NCI-H69 (cell line): ENCODE measurements around the gene RETN.

Source experiments
- DNase-seq: peaks from one replicate; lab custom pipeline; 2025; lab: John Stamatoyannopoulos, UW

The RETN gene

DNA sequence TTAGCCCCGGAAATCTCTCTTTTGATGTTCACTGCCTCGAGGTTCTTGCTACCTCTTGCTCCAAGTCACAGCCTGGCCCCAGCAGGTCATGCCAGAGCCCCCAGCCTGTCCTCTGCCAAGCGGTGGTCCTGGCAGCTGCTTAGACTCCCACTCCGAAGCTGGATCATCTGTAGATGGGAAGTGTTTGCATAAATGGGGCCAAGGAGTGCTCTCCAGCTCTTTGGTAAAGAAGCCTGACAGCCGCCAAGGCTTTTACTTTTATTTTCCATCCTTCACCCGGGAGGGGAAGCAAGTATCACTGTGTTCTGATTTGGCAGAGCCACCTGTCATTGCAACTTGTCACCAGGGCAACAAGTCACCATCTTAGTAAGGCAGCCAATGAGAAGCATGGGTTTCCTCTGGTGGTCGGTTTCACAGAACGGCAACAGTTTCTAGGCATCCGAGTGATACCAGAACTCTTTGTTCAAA is 10.6 kb upstream of the RETN start:
- no peak for DNase-seq

DNA sequence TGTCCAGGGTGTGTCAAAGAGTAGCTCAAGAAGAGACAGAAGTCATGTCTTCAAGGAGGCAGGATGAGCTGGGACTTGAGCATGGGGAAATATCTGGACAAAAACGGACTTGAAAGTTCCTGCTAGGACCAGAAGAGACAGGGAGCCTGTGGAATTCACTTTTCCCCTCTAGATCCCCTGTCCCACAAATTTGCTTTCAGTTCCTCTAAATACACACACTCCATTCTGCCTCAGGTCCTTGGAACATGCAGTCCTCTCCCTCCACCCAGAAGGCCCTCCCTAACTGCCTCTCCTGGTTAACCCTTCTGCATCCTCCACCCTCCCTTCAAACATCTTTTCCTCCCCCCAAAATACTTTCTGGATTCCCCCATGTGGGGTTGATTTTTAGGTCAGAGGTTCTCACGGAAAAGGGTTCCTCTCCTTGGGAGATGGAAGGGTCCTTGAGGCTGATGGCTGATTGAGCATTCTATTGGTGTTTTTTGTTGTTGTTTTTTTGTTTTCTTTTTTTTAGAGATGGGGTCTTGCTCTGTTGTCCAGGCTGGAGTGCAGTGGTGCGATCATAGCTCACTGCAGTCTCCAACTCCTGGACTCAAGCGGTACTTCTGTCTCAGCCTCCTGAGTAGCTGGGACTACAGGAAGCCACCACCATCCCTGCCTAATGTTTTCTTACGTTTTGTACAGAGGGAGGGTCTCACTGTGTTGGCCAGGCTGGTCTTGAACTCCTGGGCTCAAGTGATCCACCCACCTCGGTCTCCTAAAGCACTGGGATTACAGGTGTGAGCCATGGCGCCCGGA is 6.9 kb upstream of the RETN start:
- DNase-seq = no peak

DNA sequence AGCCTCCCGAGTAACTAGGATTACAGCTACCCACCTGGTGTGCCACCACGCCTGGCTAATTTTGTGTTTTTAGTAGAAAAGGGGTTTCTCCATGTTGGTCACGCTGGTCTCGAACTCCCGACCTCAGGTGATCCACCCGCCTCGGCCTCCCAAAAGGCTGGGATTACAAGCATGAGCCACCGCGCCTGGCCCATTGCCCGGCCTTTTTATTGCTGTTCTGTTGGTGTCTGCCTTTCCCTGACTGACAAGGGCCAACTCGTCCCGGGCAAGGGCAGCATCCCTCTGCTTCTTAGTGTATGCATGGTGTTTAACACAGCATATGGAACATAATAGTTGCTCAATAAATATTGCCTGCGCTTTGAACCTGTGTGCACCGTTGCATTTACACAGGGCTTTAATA is 6.2 kb upstream of the RETN start:
- no peak for DNase-seq

DNA sequence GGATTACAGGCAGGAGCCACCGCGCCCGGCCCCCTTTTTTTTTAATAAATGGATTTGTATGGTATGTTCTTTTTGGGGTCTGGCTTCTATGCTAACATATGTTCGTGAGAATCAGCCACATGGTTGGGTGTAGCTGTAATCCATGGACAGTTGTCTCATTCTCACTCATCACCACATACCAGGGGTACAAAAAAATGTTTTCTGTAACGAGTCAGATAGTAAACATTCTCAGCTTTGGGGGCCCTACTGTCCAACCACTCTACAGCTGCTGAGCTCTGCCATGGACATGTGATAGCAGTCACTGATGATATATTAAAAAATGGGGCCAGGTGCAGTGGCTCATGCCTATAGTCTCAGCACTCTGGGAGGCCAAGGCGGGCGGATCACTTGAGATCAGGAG is 5.1 kb upstream of the RETN start:
- DNase-seq = no peak

DNA sequence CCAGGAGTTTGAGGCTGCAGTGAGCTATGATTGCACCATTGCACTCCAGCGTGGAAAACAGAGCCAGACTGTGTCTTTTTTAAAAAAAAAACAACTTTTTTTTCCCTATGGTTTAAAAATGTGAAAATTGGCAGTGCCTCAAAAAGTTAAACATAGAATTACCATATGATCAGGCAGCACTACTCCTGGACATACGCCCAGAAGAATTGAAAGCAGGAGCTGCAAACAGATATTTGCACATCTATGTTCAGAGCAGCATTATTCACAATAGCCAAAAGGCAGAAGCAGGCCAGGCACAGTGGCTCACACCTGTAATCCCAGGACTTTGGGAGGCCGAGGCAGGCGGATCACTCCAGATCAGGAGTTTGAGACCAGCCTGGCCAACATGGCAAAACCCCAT is 3.8 kb upstream of the RETN start:
- no peak for DNase-seq

DNA sequence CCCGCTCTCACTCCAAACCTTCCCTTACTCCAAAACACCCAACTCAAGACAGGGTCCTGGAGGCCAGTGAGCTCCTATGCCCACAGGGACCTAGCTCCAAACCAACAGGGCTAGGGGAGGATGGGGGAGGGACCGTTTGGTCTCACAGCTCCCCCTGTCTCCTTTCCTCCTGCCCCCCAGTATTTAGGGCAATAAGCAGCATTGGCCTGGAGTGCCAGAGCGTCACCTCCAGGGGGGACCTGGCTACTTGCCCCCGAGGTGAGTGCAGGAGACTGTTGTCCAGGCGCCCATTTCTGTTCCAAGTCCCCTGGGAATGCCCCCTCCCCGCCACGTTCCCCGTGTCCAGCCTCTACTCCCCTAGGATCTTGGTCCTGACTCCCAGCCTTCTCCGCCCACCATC is 792 bp downstream of the RETN start:
- DNase-seq = no peak

DNA sequence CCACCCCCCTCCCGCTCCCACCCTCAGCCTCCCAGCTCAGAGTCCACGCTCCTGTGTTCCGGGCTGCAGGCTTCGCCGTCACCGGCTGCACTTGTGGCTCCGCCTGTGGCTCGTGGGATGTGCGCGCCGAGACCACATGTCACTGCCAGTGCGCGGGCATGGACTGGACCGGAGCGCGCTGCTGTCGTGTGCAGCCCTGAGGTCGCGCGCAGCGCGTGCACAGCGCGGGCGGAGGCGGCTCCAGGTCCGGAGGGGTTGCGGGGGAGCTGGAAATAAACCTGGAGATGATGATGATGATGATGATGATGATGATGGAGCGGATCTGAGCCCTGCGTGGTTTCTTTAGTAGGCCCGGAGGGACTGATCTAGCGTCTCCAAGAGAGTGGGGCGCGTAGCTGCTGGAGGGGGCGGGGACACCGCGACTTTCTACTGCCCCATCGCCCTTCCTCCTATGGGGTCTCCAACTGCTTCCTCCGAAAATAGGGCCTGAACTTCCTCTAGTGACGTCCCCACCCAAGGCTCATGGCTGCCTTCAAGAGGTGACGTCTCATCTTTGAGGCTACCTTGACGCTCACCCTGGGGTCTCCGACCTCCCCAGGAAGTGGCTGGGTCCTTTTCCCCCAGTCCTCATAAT is 1.4 kb downstream of the RETN start:
- peak; percentile 29 for DNase-seq

DNA sequence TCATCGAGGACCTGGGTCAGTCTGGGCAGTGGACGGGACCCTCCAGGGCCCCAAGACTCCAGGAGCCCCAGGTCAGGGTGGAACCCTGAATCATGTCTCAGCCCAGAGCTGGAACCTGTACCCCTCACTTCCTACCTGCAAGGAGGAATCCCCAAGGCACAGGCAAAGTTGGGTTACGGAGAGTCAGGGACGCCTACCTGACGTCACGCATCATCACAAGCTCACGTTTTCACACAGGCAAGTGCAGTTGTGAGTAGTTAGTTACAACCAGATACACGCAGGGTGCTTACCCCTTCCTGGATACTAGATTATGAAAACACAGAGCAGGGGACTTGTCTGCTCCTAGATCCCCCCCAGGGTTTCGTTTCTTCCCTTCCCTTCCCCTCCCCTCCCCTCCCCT is 1.9 kb downstream of the RETN start:
- no peak for DNase-seq

DNA sequence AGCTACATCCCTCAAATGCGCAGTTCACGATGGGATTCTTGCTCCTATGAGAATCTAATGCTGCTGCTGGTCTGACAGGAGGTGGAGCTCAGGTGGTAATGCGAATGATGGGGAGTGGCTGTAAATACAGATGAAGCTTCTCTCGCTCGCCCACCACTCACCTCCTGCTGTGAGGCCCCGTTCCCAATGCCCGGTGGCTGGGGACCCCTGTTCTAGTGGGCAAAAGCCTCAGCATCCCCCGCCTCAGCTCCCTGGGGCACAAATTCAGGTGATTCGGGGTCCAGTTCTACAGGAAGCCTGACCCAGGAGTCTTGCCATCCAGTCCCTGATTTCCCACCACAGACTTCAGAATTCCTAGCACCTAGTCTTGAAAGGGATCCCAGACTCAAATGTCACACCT is 3.7 kb downstream of the RETN start:
- DNase-seq = no peak

DNA sequence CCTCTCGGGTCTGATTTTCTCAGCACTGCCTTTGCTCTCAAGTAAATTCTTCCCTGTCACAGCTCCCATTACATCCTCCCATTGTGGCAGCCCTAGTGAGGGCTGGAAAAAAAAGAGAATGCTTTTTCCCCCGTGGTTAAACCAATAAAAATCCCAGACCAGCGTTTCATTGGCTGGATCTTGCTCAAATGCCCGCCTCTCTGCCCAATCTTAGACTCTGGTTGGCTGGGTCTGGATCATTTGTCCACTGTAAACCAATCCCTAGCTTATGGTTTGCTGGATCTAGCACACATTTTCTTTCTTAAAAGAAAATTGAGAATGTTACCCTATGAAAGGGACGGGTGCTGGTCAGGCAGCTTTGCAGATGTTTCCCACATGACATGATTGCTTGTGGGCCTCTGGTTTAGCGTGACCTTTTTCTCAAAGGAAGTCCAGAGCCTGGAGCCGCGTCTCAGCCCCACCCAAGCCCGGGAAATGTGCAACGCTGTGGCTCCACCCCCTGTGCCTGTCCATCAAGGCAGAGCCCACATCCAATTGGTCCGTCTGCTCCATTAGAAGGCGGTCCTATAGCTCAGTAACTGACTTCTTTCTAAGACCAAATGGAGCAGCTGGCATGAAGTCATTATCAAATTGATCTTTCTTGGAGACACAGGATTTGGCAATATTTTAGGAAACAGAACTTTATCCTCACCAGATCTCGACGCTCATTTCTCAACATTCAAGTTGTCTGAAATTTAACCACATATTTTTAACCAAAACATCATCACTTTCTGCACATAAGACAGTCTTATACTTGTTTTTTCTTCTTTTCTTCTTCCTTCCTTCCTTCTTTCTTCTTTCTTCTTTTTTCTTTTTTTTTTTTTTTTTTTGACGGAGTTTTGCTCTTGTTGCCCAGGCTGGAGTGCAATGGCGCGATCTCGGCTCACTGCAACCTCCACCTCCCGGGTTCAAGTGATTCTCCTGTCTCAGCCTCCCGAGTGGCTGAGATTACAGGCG is 5.5 kb downstream of the RETN start:
- peak; percentile 69 for DNase-seq

DNA sequence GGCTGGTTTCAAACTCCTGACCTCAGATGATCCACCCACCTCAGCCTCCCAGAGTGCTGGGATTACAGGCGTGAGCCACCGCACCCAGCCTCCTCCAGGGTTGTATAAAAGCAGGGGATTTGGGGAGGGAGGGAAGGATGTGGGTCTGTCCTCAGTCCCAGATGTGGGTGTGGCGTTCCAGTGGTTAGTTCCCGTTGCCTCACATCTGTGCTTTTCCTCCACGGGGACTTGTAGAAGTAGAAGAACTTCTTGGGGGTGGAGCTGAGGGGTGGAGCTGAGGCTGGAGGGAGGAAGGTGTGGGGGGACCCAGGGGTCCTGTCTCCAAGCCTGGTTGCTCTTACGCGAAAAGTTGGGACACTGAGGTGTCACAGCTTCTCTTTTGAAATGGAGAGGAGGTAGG is 7.5 kb downstream of the RETN start:
- DNase-seq = no peak

DNA sequence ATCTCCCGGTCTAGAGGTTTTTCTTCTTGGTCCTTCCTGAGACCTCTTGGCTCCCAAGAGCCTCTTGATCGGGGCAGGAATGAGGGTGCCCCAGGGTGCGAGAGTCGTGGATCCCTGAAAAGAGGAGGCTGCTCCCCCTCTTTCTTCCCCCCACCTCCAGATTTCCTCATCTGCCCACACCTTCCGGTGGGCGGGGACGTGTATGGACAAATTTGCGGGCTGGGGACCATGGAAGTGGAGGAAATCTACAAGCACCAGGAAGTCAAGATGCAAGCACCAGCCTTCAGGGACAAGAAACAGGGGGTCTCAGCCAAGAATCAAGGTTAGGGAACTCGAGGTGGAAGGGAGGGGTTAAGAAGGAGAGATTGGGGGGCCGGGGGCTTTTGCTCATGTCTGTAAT is 8.0 kb downstream of the RETN start, which contains the start of gene MCEMP1:
TSS of gene MCEMP1 (plus strand) at position 237 of the 400 bp plus-strand sequence. CDS start at position 268, 31 bp downstream.
- DNase-seq = no peak

DNA sequence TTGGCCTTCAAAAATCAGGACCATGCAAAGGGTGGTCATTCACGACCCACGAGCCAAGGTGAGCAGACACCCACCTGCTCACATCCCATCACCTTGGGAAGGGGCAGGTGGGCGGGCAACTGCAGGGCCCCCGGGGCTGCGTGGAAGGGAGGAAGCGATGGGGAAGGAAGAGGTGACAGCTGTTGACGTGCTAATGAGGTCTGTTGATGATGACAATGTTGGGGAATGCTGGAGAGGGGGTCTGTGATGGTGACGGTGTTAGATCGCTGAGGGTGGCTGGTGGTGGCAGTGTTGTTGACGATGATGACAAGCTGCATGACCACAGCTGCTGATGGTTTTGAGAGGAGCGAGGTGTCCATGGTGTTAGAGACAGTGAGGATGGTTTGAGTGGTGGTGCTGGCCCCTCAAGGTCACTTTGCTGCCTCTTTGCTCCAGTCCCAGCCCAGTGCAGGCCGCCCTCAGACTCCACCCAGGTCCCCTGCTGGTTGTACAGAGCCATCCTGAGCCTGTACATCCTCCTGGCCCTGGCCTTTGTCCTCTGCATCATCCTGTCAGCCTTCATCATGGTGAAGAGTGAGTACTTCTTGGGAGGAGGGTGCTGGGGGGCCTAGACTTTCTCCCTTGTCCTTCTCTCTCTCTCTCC is 8.9 kb downstream of the RETN start:
- DNase-seq = no peak

DNA sequence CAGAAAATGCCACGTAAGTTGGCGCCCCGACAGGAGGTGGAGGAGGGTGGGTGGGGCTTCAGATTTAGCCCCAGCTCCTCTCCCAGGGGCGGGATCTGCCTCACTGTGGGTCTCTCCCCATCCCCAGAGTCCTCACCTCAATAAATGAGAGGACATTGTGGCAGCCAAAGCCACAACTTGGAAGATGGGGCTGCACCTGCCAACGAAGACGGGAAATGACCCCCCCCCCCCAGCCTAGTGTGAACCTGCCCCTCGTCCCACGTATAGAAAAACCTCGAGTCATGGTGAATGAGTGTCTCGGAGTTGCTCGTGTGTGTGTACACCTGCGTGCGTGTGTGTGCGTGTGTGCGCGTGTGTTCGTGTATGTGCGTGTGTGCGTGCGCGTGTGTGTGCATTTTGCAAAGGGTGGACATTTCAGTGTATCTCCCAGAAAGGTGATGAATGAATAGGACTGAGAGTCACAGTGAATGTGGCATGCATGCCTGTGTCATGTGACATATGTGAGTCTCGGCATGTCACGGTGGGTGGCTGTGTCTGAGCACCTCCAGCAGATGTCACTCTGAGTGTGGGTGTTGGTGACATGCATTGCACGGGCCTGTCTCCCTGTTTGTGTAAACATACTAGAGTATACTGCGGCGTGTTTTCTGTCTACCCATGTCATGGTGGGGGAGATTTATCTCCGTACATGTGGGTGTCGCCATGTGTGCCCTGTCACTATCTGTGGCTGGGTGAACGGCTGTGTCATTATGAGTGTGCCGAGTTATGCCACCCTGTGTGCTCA is 10.3 kb downstream of the RETN start:
- peak; percentile 58 for DNase-seq

DNA sequence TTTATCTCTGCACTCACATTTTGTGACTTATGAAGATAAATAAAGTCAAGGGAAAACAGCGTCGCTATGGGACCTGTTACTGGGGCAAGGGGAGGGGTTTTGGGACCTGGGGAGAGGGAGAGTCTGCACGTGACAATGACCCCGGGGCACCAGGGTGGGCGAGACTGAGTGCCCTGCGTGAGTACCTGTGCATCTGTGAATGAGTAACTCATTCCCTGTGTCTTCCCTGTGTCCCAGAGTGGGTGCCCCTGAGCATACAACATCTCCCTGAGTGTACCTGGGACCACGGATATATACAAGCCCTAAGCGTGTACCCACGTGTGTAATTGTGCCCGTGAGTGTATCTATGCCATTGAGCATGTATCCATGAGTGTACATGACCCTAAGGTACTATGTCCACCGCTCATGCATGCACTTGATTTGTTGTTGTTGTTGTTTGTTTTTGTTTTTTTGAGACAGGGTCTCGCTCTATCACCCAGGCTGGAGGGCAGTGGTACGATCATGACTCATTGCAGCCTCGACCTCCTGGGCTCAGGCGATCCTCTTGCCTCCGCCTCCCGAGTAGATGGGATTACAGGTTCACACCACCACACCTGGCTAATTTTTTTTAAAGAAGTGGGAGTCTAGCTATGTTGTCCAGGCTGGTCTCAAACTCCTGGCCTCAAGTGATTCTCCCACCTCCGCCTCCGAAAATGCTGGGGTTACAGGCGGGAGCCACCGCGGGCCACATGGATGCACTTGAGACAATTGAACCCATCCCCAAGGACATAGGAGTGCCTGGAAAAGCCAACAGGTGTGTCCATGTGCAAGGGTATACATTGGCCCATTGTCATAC is 11.1 kb downstream of the RETN start:
- no peak for DNase-seq

DNA sequence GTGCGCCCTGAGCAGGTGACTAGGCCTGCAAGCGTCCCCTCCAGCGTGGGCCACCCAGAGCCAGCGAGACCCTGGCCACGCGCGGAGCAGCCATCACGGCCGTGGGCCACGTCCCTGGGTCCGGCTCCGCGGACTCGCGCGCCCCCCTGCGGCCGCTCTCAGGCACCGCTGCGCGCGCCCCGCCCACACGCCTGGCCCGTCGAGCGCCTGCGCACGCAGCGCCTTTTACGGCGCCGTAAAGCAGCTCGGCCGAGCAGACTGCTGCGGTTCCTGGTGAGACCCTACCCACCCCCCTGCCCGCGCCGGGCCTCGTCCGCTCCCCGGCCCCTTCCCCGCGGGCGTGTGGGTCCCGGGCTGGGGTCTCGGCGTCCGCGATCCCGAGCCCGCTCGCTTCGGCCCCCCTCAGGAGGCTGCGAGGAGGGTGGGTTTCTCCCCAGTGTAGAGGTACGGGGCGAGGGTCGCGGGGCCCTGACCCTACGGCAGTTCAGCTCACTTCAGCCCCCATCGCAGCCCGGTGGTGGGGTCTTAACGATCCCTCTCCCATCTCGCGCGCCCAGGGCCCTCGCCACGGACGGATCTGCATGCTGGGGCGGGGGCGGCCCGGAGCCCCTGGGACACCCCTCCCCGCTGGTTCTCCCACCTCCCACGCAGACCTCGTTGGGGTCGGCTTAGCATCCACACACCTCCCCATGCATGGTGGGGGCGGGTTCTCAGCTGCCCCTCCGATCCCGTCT is 11.9 kb downstream of the RETN start, which contains the start of gene TRAPPC5:
TSS of gene TRAPPC5 (plus strand) at position 228 of the 734 bp plus-strand sequence. CDS start 1,421 bp downstream, outside the sequence.
- peak; percentile 93 for DNase-seq

DNA sequence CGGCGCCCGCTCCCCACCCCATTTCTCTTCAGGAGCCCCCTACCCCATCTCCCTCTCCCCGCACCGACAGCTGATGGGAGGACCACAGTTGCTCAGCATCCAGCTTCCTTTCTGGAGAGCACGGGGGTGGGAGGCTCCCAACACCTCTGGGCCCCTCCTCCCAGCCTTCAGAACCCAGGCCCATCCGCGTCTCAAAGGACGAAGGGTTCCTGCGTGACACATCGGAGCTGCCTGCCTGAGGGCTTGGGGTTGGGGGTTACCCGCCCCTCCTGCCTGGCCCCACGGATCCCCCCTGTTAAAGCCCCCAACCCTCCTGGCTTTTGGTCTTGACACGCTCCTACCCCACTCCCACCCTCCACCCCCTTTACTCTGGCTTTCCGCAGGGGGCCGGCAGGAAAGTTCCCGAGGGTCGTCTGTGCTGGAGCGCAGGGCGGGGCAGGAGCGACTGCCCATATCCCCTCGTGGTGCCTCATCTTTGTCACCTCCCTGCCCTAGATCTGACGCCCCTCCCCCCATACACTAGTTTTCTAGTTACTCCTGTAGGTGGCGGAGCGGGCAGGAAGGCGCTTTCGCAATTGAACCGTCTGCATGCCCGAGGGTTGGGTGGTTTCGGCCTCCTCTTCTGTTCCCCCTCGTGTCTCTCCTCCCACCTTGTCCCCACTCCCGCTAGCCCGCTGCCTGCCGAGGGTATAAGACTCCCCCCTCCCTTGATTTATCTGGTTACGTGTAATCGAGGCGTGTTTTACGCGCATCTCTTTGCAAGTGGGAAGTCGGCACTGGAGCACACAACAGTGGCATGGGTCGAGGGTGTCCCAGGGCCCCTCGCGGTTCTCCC is 12.7 kb downstream of the RETN start:
- peak; percentile 39 for DNase-seq

DNA sequence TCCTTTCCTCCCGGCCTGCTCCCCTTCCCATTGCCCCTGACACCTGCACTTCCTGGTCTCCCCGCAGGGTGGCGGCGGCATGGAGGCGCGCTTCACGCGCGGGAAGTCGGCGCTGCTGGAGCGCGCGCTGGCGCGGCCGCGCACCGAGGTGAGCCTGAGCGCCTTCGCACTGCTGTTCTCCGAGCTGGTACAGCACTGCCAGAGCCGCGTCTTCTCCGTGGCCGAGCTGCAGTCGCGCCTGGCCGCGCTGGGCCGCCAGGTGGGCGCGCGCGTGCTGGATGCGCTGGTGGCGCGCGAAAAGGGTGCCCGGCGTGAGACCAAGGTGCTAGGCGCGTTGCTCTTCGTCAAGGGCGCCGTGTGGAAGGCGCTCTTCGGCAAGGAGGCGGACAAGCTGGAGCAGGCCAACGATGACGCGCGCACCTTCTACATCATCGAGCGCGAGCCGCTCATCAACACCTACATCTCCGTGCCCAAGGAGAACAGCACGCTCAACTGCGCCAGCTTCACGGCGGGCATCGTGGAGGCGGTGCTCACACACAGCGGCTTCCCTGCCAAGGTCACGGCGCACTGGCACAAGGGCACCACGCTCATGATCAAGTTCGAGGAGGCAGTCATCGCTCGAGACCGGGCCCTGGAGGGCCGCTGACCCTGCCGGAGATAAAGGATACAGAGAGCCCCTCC is 13.5 kb downstream of the RETN start:
- no peak for DNase-seq
